Endodermal cell (in vitro differentiated cells): ENCODE measurements around the gene CTNND2. TPM values are rescaled to one million over a fixed set of nuclear protein-coding genes. Genes with fewer than 3 reads are reported as not detected.

Source experiments
- DNase-seq: peaks from one replicate; pipeline ENCODE4 v3.0.0-alpha.2; 2017
- H3K27ac ChIP-seq: 2 replicates; pipeline ENCODE4 v1.5.1; 2013; ENCODE audit warnings: mild to moderate bottlenecking, low read depth, low read length, moderate library complexity
- H3K27me3 ChIP-seq: 2 replicates; pipeline ENCODE4 v1.6.1; 2013; ENCODE audit warnings: mild to moderate bottlenecking, low read length, moderate library complexity; ENCODE audit not compliant: insufficient read depth, control insufficient read depth, poor library complexity, severe bottlenecking
- H3K36me3 ChIP-seq: 2 replicates; pipeline ENCODE4 v1.7.0; 2013; ENCODE audit warnings: mild to moderate bottlenecking, low read length, moderate library complexity; ENCODE audit not compliant: control insufficient read depth, insufficient read depth
- H3K4me1 ChIP-seq: one replicate; pipeline ENCODE4 v1.7.0; 2013; ENCODE audit warnings: low read length; ENCODE audit not compliant: control insufficient read depth, insufficient read depth
- H3K4me3 ChIP-seq: 2 replicates; pipeline ENCODE4 v1.5.1; 2013; ENCODE audit warnings: mild to moderate bottlenecking, low read length, moderate library complexity
- H3K9ac ChIP-seq: 2 replicates; pipeline ENCODE4 v1.6.1; 2013; ENCODE audit warnings: mild to moderate bottlenecking, low read length, moderate library complexity; ENCODE audit not compliant: poor library complexity, severe bottlenecking; ENCODE audit errors: extremely low read depth
- H3K9me3 ChIP-seq: 2 replicates; pipeline ENCODE4 v1.6.1; 2013; ENCODE audit warnings: mild to moderate bottlenecking, low read length, moderate library complexity; ENCODE audit not compliant: control insufficient read depth
- H3K27ac Mint-ChIP-seq: 2 replicates; pipeline ENCODE4 v1.8.0; 2020; ENCODE audit warnings: mixed read lengths
- H3K27me3 Mint-ChIP-seq: 2 replicates; pipeline ENCODE4 v1.8.0; 2021; ENCODE audit warnings: mild to moderate bottlenecking, mixed read lengths; ENCODE audit not compliant: insufficient read depth
- H3K36me3 Mint-ChIP-seq: 2 replicates; pipeline ENCODE4 v1.8.0; 2020; ENCODE audit warnings: low read depth, mixed read lengths
- H3K4me1 Mint-ChIP-seq: 2 replicates; pipeline ENCODE4 v1.8.0; 2020; ENCODE audit warnings: mixed read lengths
- H3K4me3 Mint-ChIP-seq: 2 replicates; pipeline ENCODE4 v1.8.0; 2020; ENCODE audit warnings: mild to moderate bottlenecking, moderate library complexity, mixed read lengths
- H3K9me3 Mint-ChIP-seq: 2 replicates; pipeline ENCODE4 v1.8.0; 2020; ENCODE audit warnings: mild to moderate bottlenecking, mixed read lengths
- CTCF ChIP-seq: fragments of 200-600 bp; sonication (generic); conservative IDR thresholded peaks from 2 replicates; pipeline ENCODE4 v1.5.0; 2021; ENCODE audit warnings: antibody characterized with exemption, mild to moderate bottlenecking
- WGBS, 2 experiments: methylation state at CpG; one replicate each; pipeline versions ENCODE4 v1.1.5 to v1.1.7; 2013; ENCODE audit warnings: missing lambda C conversion rate in 2 of 2, mixed read lengths in 1 of 2; ENCODE audit not compliant: insufficient coverage in 1 of 2, insufficient read length in 1 of 2; 5-methylcytosine and 5-hydroxymethylcytosine counted together
- total RNA-seq, 2 donors: library from RNA; stranded (reverse); fragmentation: NEBNext Ultra II Directional in 1 of 2; extraction: Animal tissue kit (Norgen Biotek cat#: 25700) in 1 of 2; gene quantifications; 2 replicates in 1 of 2; 3 replicates in 1 of 2; pipeline ENCODE4 v1.2.1, GENCODE V29; 2021

The CTNND2 gene
- total RNA-seq, 2 donors from 2014 or later = 6.5 to 10.3 TPM

- Mint-ChIP-seq H3K4me3 (no peak overlapping the region), H3K4me1 (no peaks in the 10 kb centered on the region), H3K27me3 (peaks cover 10% of the 10 kb centered on the region), H3K9me3 (no peaks in the 10 kb centered on the region), H3K27ac (no peak overlapping the region), H3K36me3 (no peaks in the 10 kb centered on the region)
- H3K4me3 ChIP-seq = no peak overlapping the region
- 95 to 98% methylated on average over 3 of the region's 3 CpGs for WGBS, 2 experiments
- no peaks in the 10 kb centered on the region for H3K9me3 ChIP-seq
- no peaks in the 10 kb centered on the region for H3K36me3 ChIP-seq
- no peaks in the 10 kb centered on the region for H3K27me3 ChIP-seq
- H3K9ac ChIP-seq = no peak overlapping the region
- DNase-seq = no peak
- H3K4me1 ChIP-seq = no peaks in the 10 kb centered on the region
- no peak for TF ChIP-seq CTCF
- no peak overlapping the region for H3K27ac ChIP-seq
Observed at GRCh38 chr5:10982626-10983025, 921.6 kb downstream of the CTNND2 start.

- DNase-seq = no peak
- Mint-ChIP-seq H3K27me3 (peaks cover 7% of the 10 kb centered on the region), H3K4me3 (no peak overlapping the region), H3K36me3 (no peaks in the 10 kb centered on the region), H3K4me1 (no peaks in the 10 kb centered on the region), H3K9me3 (no peaks in the 10 kb centered on the region), H3K27ac (no peak overlapping the region)
- H3K9me3 ChIP-seq = no peaks in the 10 kb centered on the region
- H3K36me3 ChIP-seq = no peaks in the 10 kb centered on the region
- H3K9ac ChIP-seq = no peak overlapping the region
- TF ChIP-seq CTCF = no peak
- H3K27me3 ChIP-seq = no peaks in the 10 kb centered on the region
- WGBS, 2 experiments = 90 to 95% methylated on average over 2 to 3 of the region's 3 CpGs
- H3K27ac ChIP-seq = no peak overlapping the region
- no peak overlapping the region for H3K4me3 ChIP-seq
- H3K4me1 ChIP-seq = no peaks in the 10 kb centered on the region
Observed at GRCh38 chr5:10981932-10982331, 922.3 kb downstream of the CTNND2 start.

GRCh38 chr5:10977011-10977410 is 927.2 kb downstream of the CTNND2 start:
- no peak overlapping the region for H3K4me3 ChIP-seq
- no peak for TF ChIP-seq CTCF
- Mint-ChIP-seq H3K36me3 (no peaks in the 10 kb centered on the region), H3K4me3 (no peak overlapping the region), H3K27ac (no peak overlapping the region), H3K27me3 (no peaks in the 10 kb centered on the region), H3K9me3 (no peaks in the 10 kb centered on the region), H3K4me1 (no peaks in the 10 kb centered on the region)
- no peak overlapping the region for H3K27ac ChIP-seq
- H3K4me1 ChIP-seq = no peaks in the 10 kb centered on the region
- no peak overlapping the region for H3K9ac ChIP-seq
- 97% methylated on average over 5 of the region's 5 CpGs for WGBS, 2 experiments
- no peak for DNase-seq
- H3K9me3 ChIP-seq = no peaks in the 10 kb centered on the region
- H3K27me3 ChIP-seq = no peaks in the 10 kb centered on the region
- no peaks in the 10 kb centered on the region for H3K36me3 ChIP-seq
